Superior temporal gyrus (tissue), 1 donor: ENCODE data around the gene SEL1L3.

ENCODE experiments used
- DNase-seq: peaks from one replicate; pipeline ENCODE4 v3.0.0-alpha.2; 2016; ENCODE audit errors: extremely low spot score

SEL1L3 gene

GRCh38 chr4:25750874-25751273 lies 111.9 kb downstream of the SEL1L3 start:
- DNase-seq: no peak

DNA sequence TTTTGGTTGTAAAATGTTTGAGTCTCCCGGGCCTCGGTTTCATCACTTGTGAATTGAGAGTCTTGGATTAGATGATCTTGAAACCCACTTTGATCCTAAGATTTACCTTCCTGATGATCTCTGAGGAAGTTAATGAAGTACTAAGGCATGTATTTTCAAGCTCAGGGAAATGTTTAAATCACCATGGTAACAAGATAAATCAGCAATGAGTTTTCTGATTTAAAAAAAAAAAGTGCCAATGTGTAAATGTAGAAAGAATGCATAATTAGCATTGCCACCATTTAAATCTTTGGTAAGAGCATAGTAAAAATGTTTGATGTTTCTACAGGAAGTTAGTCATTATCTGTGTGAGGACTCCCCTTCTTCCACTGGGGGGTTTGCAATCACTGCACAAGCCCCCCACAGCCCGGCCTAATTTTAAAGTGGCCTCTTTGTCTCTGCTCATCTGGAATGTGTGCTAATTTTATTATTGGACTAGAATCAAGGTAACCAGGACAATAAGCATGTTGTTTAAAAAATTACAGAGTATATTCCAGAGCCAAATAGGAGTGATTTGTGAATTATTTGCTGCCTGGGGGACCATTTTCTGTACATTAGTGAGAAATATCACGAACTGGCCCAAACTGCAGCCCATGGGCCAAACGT lies 113.5 kb downstream of the SEL1L3 start:
- no peak for DNase-seq

- DNase-seq: no peak
Observed at GRCh38 chr4:25743971-25744370, 118.8 kb downstream of the SEL1L3 start.

DNA sequence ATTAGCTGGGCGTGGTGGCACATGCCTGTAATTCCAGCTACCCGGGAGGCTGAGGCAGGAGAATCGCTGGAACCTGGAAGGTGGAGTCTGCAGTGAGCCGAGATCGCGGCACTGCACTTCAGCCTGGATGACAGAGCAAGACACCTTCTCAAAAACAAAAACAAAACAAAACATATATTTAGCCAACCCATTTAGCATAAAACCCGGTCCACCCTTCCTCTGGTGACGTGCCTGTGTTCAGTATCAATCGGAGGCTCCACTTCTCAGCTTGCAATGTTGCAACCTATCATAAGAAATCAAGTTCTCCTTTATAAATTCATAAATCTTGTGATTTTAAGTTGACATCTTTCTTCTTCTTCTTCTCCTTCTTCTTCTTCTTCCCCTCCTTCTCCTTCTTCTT lies 133.2 kb downstream of the SEL1L3 start:
- DNase-seq: no peak

DNA sequence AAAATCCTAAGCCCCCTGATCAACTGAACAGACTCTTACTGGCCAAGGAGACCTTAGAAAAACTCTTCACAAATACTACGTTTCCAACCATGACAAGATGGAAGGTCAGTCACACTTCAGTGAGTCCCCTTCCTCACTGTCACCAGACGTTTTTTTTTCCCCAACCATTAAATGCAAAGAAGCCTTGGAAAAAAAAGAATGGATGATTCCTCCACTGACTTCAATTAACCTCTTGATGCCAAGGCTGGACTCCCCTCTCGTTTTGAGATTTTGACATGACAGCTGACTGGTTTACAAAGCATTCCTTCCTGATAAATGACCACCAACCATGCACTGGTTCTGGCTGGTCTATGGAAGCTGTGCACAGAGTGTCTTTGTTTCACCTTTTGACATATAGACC lies 133.9 kb downstream of the SEL1L3 start:
- DNase-seq: no peak

DNA sequence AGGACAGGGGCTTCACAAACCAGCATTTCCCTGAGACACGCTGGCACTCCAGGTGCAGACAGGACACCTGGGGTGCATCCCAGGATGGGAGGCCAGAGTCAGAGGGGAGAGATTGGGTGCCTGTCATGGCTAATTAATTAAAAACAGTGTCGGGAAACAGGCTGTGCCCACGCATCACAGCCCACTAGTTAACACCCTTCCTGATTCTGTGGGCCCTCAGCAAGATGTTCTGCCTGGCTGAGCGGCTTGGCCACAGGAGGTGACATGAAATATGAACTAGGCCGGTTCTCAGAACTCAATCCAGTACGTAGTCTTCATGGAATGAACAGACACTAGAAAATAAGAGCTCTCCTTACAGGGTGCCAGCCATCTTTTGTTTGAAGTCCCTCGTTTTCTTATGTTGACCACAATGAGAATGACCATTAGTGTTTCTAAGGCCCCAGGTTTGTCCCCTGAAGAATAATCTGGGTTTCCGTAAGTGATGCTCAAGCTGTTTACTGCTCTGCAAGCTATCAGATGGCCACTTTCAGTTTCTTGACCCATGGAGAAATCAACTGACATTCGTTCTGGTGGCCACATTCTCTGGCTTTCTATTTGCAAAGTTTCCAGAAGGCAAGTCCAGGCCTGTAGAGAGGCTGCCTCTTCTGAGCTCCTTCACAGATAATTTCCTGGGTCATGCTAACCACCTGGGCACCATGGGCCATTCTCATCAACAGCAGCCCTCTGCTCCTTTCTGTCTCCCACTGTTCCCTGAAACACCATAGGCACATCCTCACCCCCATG lies 134.9 kb downstream of the SEL1L3 start:
- no peak for DNase-seq

GRCh38 chr4:25725870-25726269 lies 136.9 kb downstream of the SEL1L3 start:
- DNase-seq: no peak

DNA sequence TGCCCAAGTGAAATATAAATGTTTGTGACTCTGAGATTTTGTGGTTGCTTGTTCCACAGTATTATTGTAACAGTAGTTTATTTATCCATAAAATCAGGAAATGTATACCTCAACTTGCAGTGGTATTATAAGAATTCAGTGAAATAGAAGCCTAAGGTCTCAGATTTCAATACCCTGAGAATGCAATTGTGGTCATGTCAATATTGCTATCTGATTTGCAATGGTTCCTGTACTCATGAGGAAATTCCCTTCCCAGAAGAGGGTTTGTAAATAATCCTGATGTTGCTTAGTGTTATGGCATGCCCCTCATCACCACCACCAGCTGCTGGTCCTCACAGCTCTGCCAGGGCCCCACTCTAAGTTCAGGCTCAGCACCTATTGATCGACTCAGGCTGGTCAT lies 139.4 kb downstream of the SEL1L3 start:
- no peak for DNase-seq

- DNase-seq: no peak
Observed at GRCh38 chr4:25722964-25723363, 139.8 kb downstream of the SEL1L3 start.

DNA sequence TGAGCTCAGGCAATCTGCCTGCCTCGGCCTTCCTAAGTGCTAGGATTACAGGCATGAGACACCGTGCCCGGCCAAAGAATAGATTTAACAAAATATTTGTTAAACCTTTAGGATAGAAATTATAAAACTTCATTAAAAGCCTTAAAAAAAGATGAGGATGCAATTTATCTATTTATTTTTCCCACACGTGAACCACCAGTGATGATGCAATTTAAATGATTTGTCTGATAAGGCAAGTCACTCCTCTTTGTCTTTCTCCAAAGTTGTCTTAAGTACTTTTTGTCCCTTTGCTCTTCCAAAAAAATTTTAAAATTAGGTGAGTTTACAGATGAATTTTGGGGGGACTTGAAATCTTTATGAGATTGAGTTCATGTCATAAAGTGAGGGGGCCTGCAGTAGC lies 149.0 kb downstream of the SEL1L3 start:
- DNase-seq: no peak

DNA sequence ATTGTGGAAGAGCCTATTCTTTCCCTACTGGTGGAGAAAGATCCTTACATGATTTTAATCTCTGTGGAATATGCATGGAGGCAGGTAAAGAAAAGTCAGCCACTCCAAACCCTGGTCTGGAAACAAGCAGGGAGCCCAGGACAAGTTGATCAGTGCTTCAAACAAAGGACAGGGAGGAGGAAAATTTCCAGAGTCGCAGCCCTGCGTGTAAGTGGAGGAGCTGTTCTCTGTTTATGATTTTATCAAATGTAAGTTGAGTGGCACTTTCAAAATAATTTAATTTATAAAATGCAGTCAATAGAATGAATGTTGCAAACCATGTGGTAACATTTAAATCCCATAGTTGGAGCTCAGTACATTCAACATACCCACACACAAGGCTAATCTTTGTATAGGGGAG lies 150.2 kb downstream of the SEL1L3 start:
- DNase-seq: no peak

- no peak for DNase-seq
Observed at GRCh38 chr4:25710637-25711036, 152.2 kb downstream of the SEL1L3 start.

- DNase-seq: no peak
Observed at GRCh38 chr4:25704516-25704915, 158.3 kb downstream of the SEL1L3 start.

DNA sequence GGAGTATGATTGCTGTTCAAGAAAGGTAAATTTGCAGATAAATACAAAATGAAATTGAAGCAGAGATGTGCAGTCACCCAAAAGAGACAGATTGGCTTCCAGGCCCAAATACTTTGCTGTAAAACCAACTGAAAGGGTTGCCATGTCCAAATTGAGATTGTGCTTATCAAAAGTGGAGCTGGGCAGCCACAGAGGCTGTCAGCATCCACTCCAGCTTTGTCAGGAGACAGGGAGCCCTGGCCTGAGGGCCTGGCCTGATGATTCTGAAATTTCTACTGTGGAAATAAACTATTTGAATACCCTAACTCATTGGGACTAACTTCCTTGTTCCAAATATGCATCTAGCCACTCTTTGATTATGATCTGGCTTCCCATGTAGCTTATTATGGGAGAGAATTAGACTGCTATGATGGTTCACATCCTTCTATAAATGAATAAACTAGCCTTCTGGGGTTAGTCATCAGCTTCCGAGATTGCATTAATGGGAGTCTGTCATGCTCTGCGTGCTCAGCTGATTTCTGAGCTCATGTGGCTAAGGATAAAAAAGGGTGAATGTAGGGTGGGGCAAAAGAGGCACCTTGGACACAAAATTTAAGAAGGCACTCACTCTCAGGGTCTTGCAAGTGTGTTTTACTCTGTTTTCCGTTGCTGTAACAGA lies 158.9 kb downstream of the SEL1L3 start:
- DNase-seq: no peak

DNA sequence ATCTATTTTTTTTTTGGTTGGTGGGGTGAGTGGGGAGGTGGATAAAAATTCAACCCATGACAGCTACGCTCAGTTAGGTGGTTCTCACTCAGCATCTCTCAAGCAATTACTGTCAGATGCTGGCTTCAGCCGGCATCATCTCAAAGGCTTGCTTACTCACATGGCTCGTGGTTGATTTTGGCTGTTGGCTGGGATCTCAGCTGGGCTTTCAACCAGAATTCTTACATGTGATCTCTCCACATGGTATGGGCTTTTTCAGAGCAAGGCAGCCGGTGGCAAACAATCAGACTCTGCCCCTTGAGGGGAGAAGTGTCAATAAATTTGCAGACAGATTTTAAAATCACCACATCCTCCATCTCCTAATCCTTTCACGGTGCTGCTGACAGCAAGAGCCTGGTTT lies 159.9 kb downstream of the SEL1L3 start:
- DNase-seq: peak; percentile 63

DNA sequence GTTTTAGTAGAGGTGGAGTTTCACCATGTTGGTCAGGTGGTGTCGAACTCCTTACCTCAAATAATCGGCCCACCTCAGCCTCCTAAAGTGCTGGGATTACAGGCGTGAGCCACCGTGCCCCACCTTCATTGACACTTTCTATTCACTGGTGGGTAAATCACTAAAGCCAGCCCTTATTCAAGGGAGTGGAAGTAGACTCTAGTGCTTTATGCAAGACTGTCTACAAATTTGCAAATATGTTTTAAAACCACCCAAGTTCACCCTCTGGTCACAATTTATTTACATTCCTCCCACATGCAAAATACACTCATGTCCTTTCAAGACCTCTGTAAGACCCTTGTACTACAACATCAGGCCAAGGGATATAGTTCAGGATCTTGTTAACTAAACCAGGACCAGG lies 162.1 kb downstream of the SEL1L3 start:
- no peak for DNase-seq

DNA sequence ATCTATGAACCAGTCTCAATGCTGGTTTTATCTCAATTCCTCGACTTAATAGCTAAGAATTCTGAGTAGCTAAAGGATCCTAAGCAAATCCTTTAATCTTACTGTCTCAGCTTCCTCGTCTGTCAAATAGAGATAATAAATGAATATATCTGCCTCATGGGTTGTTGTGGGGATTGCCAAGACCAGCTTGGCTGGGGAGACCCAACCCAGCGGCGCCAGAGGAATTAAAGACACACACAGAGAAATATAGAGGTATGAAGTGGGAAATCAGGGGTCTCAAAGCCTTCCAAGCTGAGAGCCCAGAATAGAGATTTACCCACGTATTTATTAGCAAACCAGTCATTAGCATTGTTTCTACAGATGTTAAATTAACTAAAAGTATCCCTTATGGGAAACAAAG lies 165.3 kb downstream of the SEL1L3 start:
- DNase-seq: no peak
